HepG2 (cell line): ENCODE measurements around the gene NAPEPLD. TPM values are rescaled to one million over a fixed set of nuclear protein-coding genes. Genes with fewer than 3 reads are reported as not detected.

Experiments
- ATAC-seq: fragments of 200-7000 bp; cut with Tn5 transposase; 3 replicates; pipeline ENCODE4 v1.9.1; 2020; ENCODE audit warnings: mild to moderate bottlenecking, moderate library complexity
- BruUV-seq: library from RNA; stranded (reverse); fragments of 400-500 nt; replicated peaks from 2 replicates; lab custom pipeline; 2021; lab: Mats Ljungman, UMichigan
- CTCF ChIA-PET: fragments of 300-600 bp; formaldehyde crosslinking; extraction: SDS; loops from one replicate; lab custom pipeline; 2021; ENCODE audit warnings: low total read pairs, inconsistent platforms, low intra/inter-chr PET ratio; lab: Yijun Ruan, JAX
- POLR2A ChIA-PET: fragments of 350-600 bp; sonication (Branson Sonifier 250); formaldehyde crosslinking; loops from one replicate; lab custom pipeline; 2020; ENCODE audit warnings: antibody characterized with exemption, inconsistent platforms; lab: Yijun Ruan, JAX
- DNase-seq: peaks from one replicate; pipeline ENCODE4 v3.0.0-alpha.2; 2015; ENCODE audit warnings: low spot score
- FAIRE-seq: peaks from 3 replicates; lab custom pipeline; 2011; peaks lifted over from hg19 to GRCh38; lab: Jason Lieb, UNC
- H2AFZ ChIP-seq: one replicate; pipeline ENCODE4 v1.6.1; 2011; ENCODE audit warnings: low read length, inconsistent platforms
- H3K27ac ChIP-seq: fragments of 300-600 bp; 3 replicates; pipeline ENCODE4 v1.8.0; 2011; ENCODE audit warnings: mixed run types, mild to moderate bottlenecking, mixed read lengths, low read length, inconsistent platforms; ENCODE audit not compliant: insufficient read depth; ENCODE audit errors: extremely low read length
- H3K27me3 ChIP-seq, 2 experiments: fragments of 200-600 bp in 1 of 2; 2 replicates in 1 of 2; 3 replicates in 1 of 2; pipeline versions ENCODE4 v1.6.0 to v1.8.0; 2011; ENCODE audit warnings: low read length in 2 of 2, mild to moderate bottlenecking in 2 of 2, moderate library complexity in 2 of 2, inconsistent platforms in 1 of 2; ENCODE audit not compliant: insufficient read depth in 2 of 2, control insufficient read depth in 1 of 2
- H3K36me3 ChIP-seq, 2 experiments: fragments of 200-600 bp in 1 of 2; replicated peaks in 1 of 2; 2 replicates in 1 of 2; 3 replicates in 1 of 2; pipeline versions ENCODE4 v1.5.1 to v1.8.0; 2011; ENCODE audit warnings: low read length in 2 of 2, inconsistent platforms in 1 of 2; ENCODE audit not compliant: insufficient read depth in 2 of 2, control insufficient read depth in 1 of 2
- H3K4me1 ChIP-seq: 2 replicates; pipeline ENCODE4 v1.5.1; 2012; ENCODE audit warnings: low read length, inconsistent platforms; ENCODE audit not compliant: insufficient read depth
- H3K4me2 ChIP-seq: 2 replicates; pipeline ENCODE4 v1.6.0; 2011; ENCODE audit warnings: low read depth, low read length, inconsistent platforms
- H3K4me3 ChIP-seq, 3 experiments: fragments of 200-600 bp in 1 of 3; sonication (generic), shearing (Covaris generic) in 1 of 3; replicated peaks in 1 of 3; 2 replicates each; pipeline ENCODE4 v1.5.1; 2011 to 2016; ENCODE audit warnings: low read length in 3 of 3, inconsistent platforms in 2 of 3, low read depth in 2 of 3, mild to moderate bottlenecking in 2 of 3, control low read depth in 1 of 3, mixed read lengths in 1 of 3; ENCODE audit not compliant: insufficient read depth in 1 of 3
- H3K79me2 ChIP-seq: one replicate; pipeline ENCODE4 v1.6.1; 2011; ENCODE audit warnings: low read length, inconsistent platforms; ENCODE audit not compliant: insufficient read depth
- H3K9ac ChIP-seq: 2 replicates; pipeline ENCODE4 v1.6.0; 2011; ENCODE audit warnings: mild to moderate bottlenecking, low read depth, low read length, inconsistent platforms; ENCODE audit not compliant: insufficient read depth
- H3K9me3 ChIP-seq: 2 replicates; pipeline ENCODE4 v1.5.1; 2012; ENCODE audit warnings: mild to moderate bottlenecking, low read length
- H4K20me1 ChIP-seq: 2 replicates; pipeline ENCODE4 v1.6.0; 2011; ENCODE audit warnings: inconsistent platforms, mild to moderate bottlenecking, low read length, moderate library complexity; ENCODE audit not compliant: insufficient read depth
- CSRNP2 ChIP-seq: sonication (generic); formaldehyde crosslinking; conservative IDR thresholded peaks from 2 replicates; pipeline ENCODE4 v1.8.0; 2022; ENCODE audit warnings: low read depth, missing genetic modification reagents
- HOXD1 ChIP-seq: sonication (generic); formaldehyde crosslinking; IDR thresholded peaks from 2 replicates; pipeline ENCODE4 v1.5.0; 2020; ENCODE audit warnings: missing genetic modification reagents
- PHF8 ChIP-seq: sonication (generic); formaldehyde crosslinking; IDR thresholded peaks from 2 replicates; pipeline ENCODE4 v1.5.0; 2020; ENCODE audit warnings: missing genetic modification reagents
- SMAD1 ChIP-seq: sonication (generic); formaldehyde crosslinking; IDR thresholded peaks from 2 replicates; pipeline ENCODE4 v1.4.0; 2020; ENCODE audit warnings: missing genetic modification reagents, low read depth, mild to moderate bottlenecking, borderline replicate concordance
- ZFP1 ChIP-seq: IDR thresholded peaks from 2 replicates; pipeline ENCODE4 v1.6.1; 2016
- ZNF281 ChIP-seq: sonication (generic); formaldehyde crosslinking; IDR thresholded peaks from 2 replicates; pipeline ENCODE4 v1.4.0; 2020; ENCODE audit warnings: missing genetic modification reagents, borderline replicate concordance
- ZSCAN5A ChIP-seq: sonication (generic); formaldehyde crosslinking; IDR thresholded peaks from 2 replicates; pipeline ENCODE4 v1.8.0; 2022; ENCODE audit warnings: mild to moderate bottlenecking, missing genetic modification reagents, borderline replicate concordance
- WGBS: methylation state at CpG from one replicate; pipeline ENCODE4 v1.1.6; 2017; ENCODE audit warnings: low lambda C conversion rate; 5-methylcytosine and 5-hydroxymethylcytosine counted together
- in situ Hi-C: cut with HindIII; loops from 2 replicates; pipeline ENCODE4 v1.10.0; 2017; ENCODE audit warnings: low pct_unique_long_range_greater_than_20kb; ENCODE audit not compliant: extremely low pct_ligation_motif_present
- intact Hi-C: fragments of 100-400 bp; cut with micrococcal nuclease; formaldehyde crosslinking; loops from one replicate; pipeline ENCODE4 v1.10.0; 2022; ENCODE audit not compliant: unreplicated experiment
- polyA plus RNA-seq, 8 experiments: library from polyadenylated mRNA; depleted of rRNA in 3 of 8; stranded (reverse) in 7 of 8; unstranded in 1 of 8; fragments of >200 nt; fragmentation: Illumina TruSeq in 4 of 8; extraction: Trizol in 4 of 8; gene quantifications; 2 replicates each; pipeline versions ENCODE4 v1.2.1 to v1.2.3, GENCODE V29; 2011 to 2016; ENCODE audit warnings: low read depth in 4 of 8, missing spikeins in 1 of 8, mixed read lengths in 1 of 8; ENCODE audit not compliant: insufficient read depth in 1 of 8
- total RNA-seq, 5 experiments: library from RNA; depleted of rRNA; stranded (reverse); fragments of >200 nt; fragmentation: Illumina TruSeq; extraction: Trizol; gene quantifications; 2 replicates each; pipeline ENCODE4 v1.2.3, GENCODE V29; 2016; ENCODE audit warnings: low read depth in 1 of 5
- TF ChIP-seq, protein P1 (sequence below): sonication (generic); formaldehyde crosslinking; IDR thresholded peaks from 2 replicates; pipeline ENCODE4 v1.8.1; 2023; ENCODE audit warnings: mild to moderate bottlenecking, moderate library complexity, missing genetic modification reagents
- TF ChIP-seq, protein P2 (sequence below): sonication (generic); formaldehyde crosslinking; IDR thresholded peaks from 2 replicates; pipeline ENCODE4 v1.8.0; 2022; ENCODE audit warnings: missing genetic modification reagents, mild to moderate bottlenecking, borderline replicate concordance

NAPEPLD gene
- total and polyA plus RNA-seq, 2 of the 13 experiments (the other 11 are each of a cell fraction or from before 2014, with no cell fraction given) = 3.4 to 5.6 TPM

- H3K4me2 ChIP-seq = no peak overlapping the region
- no peak overlapping the region for H3K27ac ChIP-seq
- no peak overlapping the region for H2AFZ ChIP-seq
- WGBS = 94% methylated on average over 3 of the region's 3 CpGs
- FAIRE-seq (no peak), ATAC-seq (no peak), DNase-seq (no peak)
- no peaks in the 10 kb centered on the region for H3K27me3 ChIP-seq
- H3K4me3 ChIP-seq = no peak overlapping the region
- intact Hi-C loops = no loop called here
- peaks cover 4 to 30% of the 10 kb centered on the region in 2 experiments; a peak in 3 of 5 replicates for H3K36me3 ChIP-seq
- ChIA-PET POLR2A (interaction anchor here (3.2 kb wide), 1 partner anchor 8 kb away, joined by 10 read pairs; the partner anchor contains the start of genes ARMC10 and FBXL13), CTCF (no interaction called here)
- no peaks in the 10 kb centered on the region for H4K20me1 ChIP-seq
- H3K9ac ChIP-seq = no peak overlapping the region
- in situ Hi-C loops = no loop called here
- H3K9me3 ChIP-seq = no peaks in the 10 kb centered on the region
- no peaks in the 10 kb centered on the region for H3K4me1 ChIP-seq
- no peaks in the 10 kb centered on the region for H3K79me2 ChIP-seq
- TF ChIP-seq PHF8 (CRISPR knock-in tag) = no peak
- no peak for TF ChIP-seq ZFP1
- BruUV-seq = no TSS peak
Observed at GRCh38 chr7:103083210-103083609, 65.7 kb downstream of the NAPEPLD start.

- in situ Hi-C loops = no loop called here
- Histone ChIP-seq H3K27me3 (no peaks in the 10 kb centered on the region), H3K4me1 (no peaks in the 10 kb centered on the region), H3K4me2 (no peak overlapping the region), H3K4me3 (no peak overlapping the region), H3K27ac (no peak overlapping the region), H3K9me3 (no peaks in the 10 kb centered on the region), H3K79me2 (peaks cover 3% of the 10 kb centered on the region), H3K36me3 (peaks cover 4 to 26% of the 10 kb centered on the region in 2 experiments; a peak in 3 of 5 replicates), H3K9ac (no peak overlapping the region), H2AFZ (no peak overlapping the region), H4K20me1 (no peaks in the 10 kb centered on the region)
- no TSS peak for BruUV-seq
- FAIRE-seq (no peak), DNase-seq (no peak), ATAC-seq (no peak)
- POLR2A ChIA-PET = interaction anchor here (3.2 kb wide), 1 partner anchor 7 kb away, joined by 10 read pairs; the partner anchor contains the start of genes ARMC10 and FBXL13
- WGBS = 95% methylated on average over 1 of the region's 1 CpG
- CTCF ChIA-PET = no interaction called here
- intact Hi-C loops = no loop called here
- TF ChIP-seq, protein P1, sequence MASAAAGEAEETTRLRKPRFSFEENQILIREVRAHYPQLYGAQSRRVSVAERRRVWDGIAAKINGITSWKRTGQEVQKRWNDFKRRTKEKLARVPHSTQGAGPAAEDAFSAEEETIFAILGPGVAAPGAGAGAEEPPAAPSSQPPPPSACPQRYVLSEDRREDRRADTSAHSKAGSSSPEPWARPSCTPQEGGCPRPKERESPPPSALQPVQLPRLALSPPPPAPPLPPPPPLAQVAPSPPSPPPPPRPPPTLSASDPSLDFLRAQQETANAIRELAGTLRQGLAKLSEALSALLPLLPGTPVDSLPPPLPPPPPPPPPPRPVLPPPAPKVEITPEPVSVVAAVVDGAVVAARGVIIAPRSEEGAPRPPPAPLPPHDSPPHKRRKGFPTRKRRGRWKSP (CRISPR knock-in tag) = no peak
- 0 out of 2 replicates have a peak, but pooled peaks have one; percentile 23 for TF ChIP-seq ZNF281 (CRISPR knock-in tag)
- no peak for TF ChIP-seq ZSCAN5A (CRISPR knock-in tag)
- TF ChIP-seq CSRNP2 (CRISPR knock-in tag) = no peak
- no peak for TF ChIP-seq HOXD1 (CRISPR knock-in tag)
- TF ChIP-seq, protein P2, sequence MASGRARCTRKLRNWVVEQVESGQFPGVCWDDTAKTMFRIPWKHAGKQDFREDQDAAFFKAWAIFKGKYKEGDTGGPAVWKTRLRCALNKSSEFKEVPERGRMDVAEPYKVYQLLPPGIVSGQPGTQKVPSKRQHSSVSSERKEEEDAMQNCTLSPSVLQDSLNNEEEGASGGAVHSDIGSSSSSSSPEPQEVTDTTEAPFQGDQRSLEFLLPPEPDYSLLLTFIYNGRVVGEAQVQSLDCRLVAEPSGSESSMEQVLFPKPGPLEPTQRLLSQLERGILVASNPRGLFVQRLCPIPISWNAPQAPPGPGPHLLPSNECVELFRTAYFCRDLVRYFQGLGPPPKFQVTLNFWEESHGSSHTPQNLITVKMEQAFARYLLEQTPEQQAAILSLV (CRISPR knock-in tag) = no peak
- TF ChIP-seq SMAD1 (CRISPR knock-in tag) = no peak
Observed at GRCh38 chr7:103082497-103082896, 66.4 kb downstream of the NAPEPLD start.
